Endodermal cell (in vitro differentiated cells): ENCODE data around the gene NUP98. TPM values are rescaled to one million over a fixed set of nuclear protein-coding genes. Genes with fewer than 3 reads are reported as not detected.

Experiments
- DNase-seq: peaks from one replicate; pipeline ENCODE4 v3.0.0-alpha.2; 2017
- H3K27ac ChIP-seq: 2 replicates; pipeline ENCODE4 v1.5.1; 2013; ENCODE audit warnings: mild to moderate bottlenecking, low read depth, low read length, moderate library complexity
- H3K27me3 ChIP-seq: 2 replicates; pipeline ENCODE4 v1.6.1; 2013; ENCODE audit warnings: mild to moderate bottlenecking, low read length, moderate library complexity; ENCODE audit not compliant: insufficient read depth, control insufficient read depth, poor library complexity, severe bottlenecking
- H3K36me3 ChIP-seq: 2 replicates; pipeline ENCODE4 v1.7.0; 2013; ENCODE audit warnings: mild to moderate bottlenecking, low read length, moderate library complexity; ENCODE audit not compliant: control insufficient read depth, insufficient read depth
- H3K4me1 ChIP-seq: one replicate; pipeline ENCODE4 v1.7.0; 2013; ENCODE audit warnings: low read length; ENCODE audit not compliant: control insufficient read depth, insufficient read depth
- H3K4me3 ChIP-seq: 2 replicates; pipeline ENCODE4 v1.5.1; 2013; ENCODE audit warnings: mild to moderate bottlenecking, low read length, moderate library complexity
- H3K9ac ChIP-seq: 2 replicates; pipeline ENCODE4 v1.6.1; 2013; ENCODE audit warnings: mild to moderate bottlenecking, low read length, moderate library complexity; ENCODE audit not compliant: poor library complexity, severe bottlenecking; ENCODE audit errors: extremely low read depth
- H3K9me3 ChIP-seq: 2 replicates; pipeline ENCODE4 v1.6.1; 2013; ENCODE audit warnings: mild to moderate bottlenecking, low read length, moderate library complexity; ENCODE audit not compliant: control insufficient read depth
- H3K27ac Mint-ChIP-seq: 2 replicates; pipeline ENCODE4 v1.8.0; 2020; ENCODE audit warnings: mixed read lengths
- H3K27me3 Mint-ChIP-seq: 2 replicates; pipeline ENCODE4 v1.8.0; 2021; ENCODE audit warnings: mild to moderate bottlenecking, mixed read lengths; ENCODE audit not compliant: insufficient read depth
- H3K36me3 Mint-ChIP-seq: 2 replicates; pipeline ENCODE4 v1.8.0; 2020; ENCODE audit warnings: low read depth, mixed read lengths
- H3K4me1 Mint-ChIP-seq: 2 replicates; pipeline ENCODE4 v1.8.0; 2020; ENCODE audit warnings: mixed read lengths
- H3K4me3 Mint-ChIP-seq: 2 replicates; pipeline ENCODE4 v1.8.0; 2020; ENCODE audit warnings: mild to moderate bottlenecking, moderate library complexity, mixed read lengths
- H3K9me3 Mint-ChIP-seq: 2 replicates; pipeline ENCODE4 v1.8.0; 2020; ENCODE audit warnings: mild to moderate bottlenecking, mixed read lengths
- WGBS, 2 experiments: methylation state at CpG; one replicate each; pipeline versions ENCODE4 v1.1.5 to v1.1.7; 2013; ENCODE audit warnings: missing lambda C conversion rate in 2 of 2, mixed read lengths in 1 of 2; ENCODE audit not compliant: insufficient coverage in 1 of 2, insufficient read length in 1 of 2; 5-methylcytosine and 5-hydroxymethylcytosine counted together
- total RNA-seq, 2 donors: library from RNA; stranded (reverse); fragmentation: NEBNext Ultra II Directional in 1 of 2; extraction: Animal tissue kit (Norgen Biotek cat#: 25700) in 1 of 2; gene quantifications; 2 replicates in 1 of 2; 3 replicates in 1 of 2; pipeline ENCODE4 v1.2.1, GENCODE V29; 2021
- TF ChIP-seq, protein P1 (sequence below): fragments of 200-600 bp; sonication (generic); conservative IDR thresholded peaks from 2 replicates; pipeline ENCODE4 v1.5.0; 2021; ENCODE audit warnings: antibody characterized with exemption, mild to moderate bottlenecking

NUP98 gene
- total RNA-seq, 2 donors from 2014 or later, result 81.6 to 92.6 TPM

DNA sequence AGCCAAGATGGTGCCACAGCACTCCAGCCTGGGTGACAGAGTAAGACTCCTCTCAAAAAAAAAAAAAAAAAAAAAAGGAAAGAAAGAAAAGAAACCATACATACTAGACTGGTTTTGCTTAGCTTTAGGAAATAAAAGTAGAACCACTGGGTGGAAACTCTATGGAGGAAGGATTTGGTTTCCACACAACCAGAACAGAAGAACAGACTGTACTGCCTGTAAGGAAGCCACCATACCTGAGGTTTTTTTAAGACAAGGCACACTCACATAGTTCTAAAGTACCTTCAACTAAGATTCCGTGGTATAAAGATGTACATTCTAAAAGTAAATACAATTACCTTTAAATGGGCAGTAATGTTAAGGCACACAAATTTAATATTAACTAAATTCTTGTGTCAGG lies 58.6 kb downstream of the NUP98 start:
- Mint-ChIP-seq H3K4me3 (no peak overlapping the region), H3K9me3 (no peaks in the 10 kb centered on the region), H3K27ac (no peak overlapping the region), H3K36me3 (peaks cover 66% of the 10 kb centered on the region), H3K4me1 (no peaks in the 10 kb centered on the region), H3K27me3 (no peaks in the 10 kb centered on the region)
- WGBS, 2 experiments, result no CpG with 5 or more reads among the region's 1 CpG
- Histone ChIP-seq H3K4me3 (no peak overlapping the region), H3K27me3 (no peaks in the 10 kb centered on the region), H3K9ac (no peak overlapping the region), H3K4me1 (no peaks in the 10 kb centered on the region), H3K36me3 (peaks cover 84% of the 10 kb centered on the region), H3K27ac (no peak overlapping the region), H3K9me3 (no peaks in the 10 kb centered on the region)
- TF ChIP-seq, protein P1, sequence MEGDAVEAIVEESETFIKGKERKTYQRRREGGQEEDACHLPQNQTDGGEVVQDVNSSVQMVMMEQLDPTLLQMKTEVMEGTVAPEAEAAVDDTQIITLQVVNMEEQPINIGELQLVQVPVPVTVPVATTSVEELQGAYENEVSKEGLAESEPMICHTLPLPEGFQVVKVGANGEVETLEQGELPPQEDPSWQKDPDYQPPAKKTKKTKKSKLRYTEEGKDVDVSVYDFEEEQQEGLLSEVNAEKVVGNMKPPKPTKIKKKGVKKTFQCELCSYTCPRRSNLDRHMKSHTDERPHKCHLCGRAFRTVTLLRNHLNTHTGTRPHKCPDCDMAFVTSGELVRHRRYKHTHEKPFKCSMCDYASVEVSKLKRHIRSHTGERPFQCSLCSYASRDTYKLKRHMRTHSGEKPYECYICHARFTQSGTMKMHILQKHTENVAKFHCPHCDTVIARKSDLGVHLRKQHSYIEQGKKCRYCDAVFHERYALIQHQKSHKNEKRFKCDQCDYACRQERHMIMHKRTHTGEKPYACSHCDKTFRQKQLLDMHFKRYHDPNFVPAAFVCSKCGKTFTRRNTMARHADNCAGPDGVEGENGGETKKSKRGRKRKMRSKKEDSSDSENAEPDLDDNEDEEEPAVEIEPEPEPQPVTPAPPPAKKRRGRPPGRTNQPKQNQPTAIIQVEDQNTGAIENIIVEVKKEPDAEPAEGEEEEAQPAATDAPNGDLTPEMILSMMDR, result no peak
- no peak for DNase-seq

DNA sequence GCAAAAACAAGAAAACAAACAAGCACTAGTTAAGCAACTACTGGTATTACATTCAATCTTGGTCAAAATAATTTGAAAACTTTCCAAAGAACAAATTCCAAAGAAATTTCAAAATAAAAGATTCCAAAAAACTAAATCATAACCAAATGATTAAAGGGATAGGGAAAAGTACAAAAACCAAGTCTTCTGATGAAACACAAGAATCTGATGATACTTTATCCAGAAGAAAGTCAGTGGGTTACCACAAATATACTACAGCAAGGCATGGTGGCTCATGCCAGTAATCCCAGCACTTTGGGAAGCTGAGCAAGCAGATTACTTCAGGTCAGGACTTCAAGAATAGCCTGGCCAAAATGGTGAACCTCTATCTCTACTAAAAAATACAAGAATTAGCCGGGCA lies 59.1 kb downstream of the NUP98 start:
- no peak overlapping the region for H3K4me3 Mint-ChIP-seq
- H3K9me3 Mint-ChIP-seq, result no peaks in the 10 kb centered on the region
- H3K4me1 ChIP-seq, result no peaks in the 10 kb centered on the region
- H3K27me3 ChIP-seq, result no peaks in the 10 kb centered on the region
- H3K4me1 Mint-ChIP-seq, result no peaks in the 10 kb centered on the region
- H3K9ac ChIP-seq, result no peak overlapping the region
- WGBS, 2 experiments, result 91 to 100% methylated on average over 1 of the region's 1 CpG
- peaks cover 89% of the 10 kb centered on the region for H3K36me3 ChIP-seq
- no peak overlapping the region for H3K4me3 ChIP-seq
- no peak overlapping the region for H3K27ac ChIP-seq
- TF ChIP-seq, protein P1, result no peak
- no peak overlapping the region for H3K27ac Mint-ChIP-seq
- DNase-seq, result no peak
- no peaks in the 10 kb centered on the region for H3K9me3 ChIP-seq
- H3K27me3 Mint-ChIP-seq, result no peaks in the 10 kb centered on the region
- peaks cover 65% of the 10 kb centered on the region for H3K36me3 Mint-ChIP-seq

DNA sequence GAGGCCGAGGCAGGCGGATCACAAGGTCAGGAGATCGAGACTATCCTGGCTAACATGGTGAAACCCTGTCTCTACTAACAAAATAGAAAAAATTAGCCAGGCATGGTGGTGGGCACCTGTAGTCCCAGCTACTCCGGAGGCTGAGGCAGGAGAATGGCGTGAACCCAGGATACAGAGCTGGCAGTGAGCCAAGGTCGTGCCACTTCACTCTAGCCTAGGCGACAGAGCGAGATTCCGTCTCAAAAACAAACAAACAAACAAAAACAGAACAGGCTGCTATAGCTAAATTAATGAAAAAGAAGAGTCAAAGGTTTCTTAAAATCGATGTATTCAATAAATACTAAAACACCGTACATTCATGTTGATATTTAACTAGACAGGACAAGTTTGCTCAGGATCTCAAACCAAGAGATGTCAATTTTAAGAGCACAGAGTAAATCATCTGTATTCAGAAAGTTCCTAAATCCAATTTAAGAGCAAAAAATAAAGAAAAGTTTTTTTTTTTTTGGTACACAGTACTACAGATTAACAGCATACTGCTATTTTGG lies 59.9 kb downstream of the NUP98 start:
- Histone ChIP-seq H3K27ac (no peak overlapping the region), H3K4me1 (no peaks in the 10 kb centered on the region), H3K27me3 (no peaks in the 10 kb centered on the region), H3K4me3 (no peak overlapping the region), H3K9ac (no peak overlapping the region), H3K9me3 (no peaks in the 10 kb centered on the region), H3K36me3 (peaks cover 91% of the 10 kb centered on the region)
- WGBS, 2 experiments, result 95% methylated on average over 4 to 11 of the region's 11 CpGs
- DNase-seq, result no peak
- Mint-ChIP-seq H3K36me3 (peaks cover 64% of the 10 kb centered on the region), H3K4me1 (no peaks in the 10 kb centered on the region), H3K4me3 (no peak overlapping the region), H3K27me3 (no peaks in the 10 kb centered on the region), H3K9me3 (no peaks in the 10 kb centered on the region), H3K27ac (peak overlapping the region; percentile 58)
- TF ChIP-seq, protein P1, result no peak
